ENCODE results near the gene DOCK10. TPM values are rescaled to one million over a fixed set of nuclear protein-coding genes. Genes with fewer than 3 reads are reported as not detected.
A peak's percentile ranks its signal among the peaks of the same experiment; 100 is the strongest.

The DOCK10 gene
- total RNA-seq, 1 experiment from 2014 or later: 34.5 TPM

DNA sequence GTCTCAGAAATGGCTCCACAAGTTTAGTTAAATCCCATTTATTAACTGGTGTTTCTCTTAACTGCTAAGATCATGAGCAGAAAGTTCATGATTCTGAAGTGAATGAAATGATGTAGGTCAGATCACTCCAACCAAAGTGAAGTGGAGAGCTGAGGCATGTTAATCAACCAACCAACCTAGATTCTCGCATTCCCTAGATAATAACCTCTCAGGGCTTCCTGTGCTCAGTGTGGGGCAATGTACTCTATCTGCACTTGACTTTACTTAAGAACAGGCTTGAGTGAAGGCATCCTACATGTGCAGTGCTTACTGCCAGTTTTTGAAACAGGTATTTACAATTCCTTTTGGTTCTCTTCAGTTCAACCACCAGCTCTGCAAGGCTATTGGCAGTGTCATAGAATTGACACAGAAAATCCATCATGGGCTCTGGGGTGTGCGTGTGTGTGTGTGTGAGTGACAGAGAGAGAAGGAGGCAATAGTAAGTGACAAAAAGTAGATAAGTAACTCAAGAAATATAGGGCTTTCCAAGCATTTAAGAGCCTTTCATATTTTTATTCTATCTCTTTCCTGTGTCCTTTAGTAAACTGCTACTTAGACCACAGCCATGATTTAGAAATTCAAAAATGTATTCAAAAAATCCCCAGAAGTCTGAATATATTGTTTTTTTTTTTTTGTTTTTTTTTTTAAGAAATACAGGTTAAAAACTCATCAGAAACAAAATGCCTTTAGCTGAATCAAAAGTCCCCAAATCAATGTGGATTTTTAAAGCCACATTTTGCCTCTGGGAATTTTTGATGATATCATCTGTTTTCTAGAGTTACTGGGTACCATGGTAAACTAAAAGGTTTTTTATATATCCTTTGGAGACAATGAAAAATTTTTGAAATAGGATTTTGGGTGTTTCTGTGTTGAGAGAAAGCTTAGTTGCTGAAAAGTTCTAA lies 28.6 kb downstream of the DOCK10 start:
- DNase-seq (ENCODE audit: low read depth): peak; percentile 54

DNA sequence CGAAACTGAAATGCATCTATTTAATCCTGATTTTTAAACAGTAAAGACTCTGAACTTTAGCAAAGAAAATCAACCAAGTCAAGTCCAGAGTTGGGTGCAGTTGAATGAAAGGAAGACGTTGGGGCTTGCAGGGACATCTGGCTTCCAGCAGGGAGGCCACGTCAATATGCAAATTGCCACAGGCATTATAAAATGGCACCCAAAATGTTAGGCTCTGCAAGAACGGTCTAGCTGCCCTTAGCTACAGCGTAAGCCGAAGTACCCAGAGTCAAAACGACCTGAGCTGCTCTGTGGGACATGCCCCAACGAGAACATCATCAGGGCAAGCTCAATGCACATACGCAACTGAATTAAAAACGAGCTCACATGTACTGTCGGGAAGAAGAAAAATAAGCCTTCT lies 30.7 kb downstream of the DOCK10 start:
- DNase-seq (ENCODE audit: low read depth): no peak

DNA sequence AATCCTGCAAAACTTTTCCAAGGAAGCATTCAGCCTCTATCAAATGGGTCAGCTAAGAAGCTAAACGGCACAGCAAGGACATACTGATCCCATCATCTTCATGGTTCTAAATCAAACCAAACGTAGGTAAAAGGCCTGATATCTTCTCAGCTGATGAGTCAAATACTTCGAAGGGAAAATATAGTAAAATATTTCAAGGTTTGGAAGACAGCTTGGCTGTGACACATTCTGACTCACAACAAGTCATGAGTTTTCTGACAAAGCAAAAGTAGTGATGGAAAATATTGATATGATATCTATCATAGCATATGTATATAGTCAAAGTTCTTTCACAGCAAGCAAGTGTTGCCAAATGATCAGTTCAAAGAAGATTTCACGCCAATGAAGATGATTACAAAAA lies 31.5 kb downstream of the DOCK10 start:
- peak; percentile 82 for DNase-seq (ENCODE audit: low read depth)

DNA sequence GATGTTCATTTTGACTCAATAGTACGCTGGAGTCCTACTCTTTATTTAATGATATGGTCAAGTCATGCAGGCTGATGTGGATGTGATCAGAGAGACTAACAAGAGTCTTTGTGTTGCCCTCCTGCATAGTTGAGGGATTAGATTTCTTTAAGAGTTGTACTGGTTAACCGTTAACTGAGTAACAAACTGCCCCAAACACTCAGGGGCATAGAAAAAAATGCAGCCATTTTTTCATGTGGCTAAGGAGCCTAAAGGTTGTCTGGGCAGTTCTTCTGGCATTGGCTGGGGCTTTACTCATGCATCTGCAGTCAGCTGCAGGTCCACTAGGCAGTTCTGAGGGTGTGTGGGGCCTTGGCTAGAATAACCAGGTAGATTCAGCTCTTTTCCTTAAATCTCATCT lies 32.5 kb downstream of the DOCK10 start:
- no peak for DNase-seq (ENCODE audit: low read depth)

DNA sequence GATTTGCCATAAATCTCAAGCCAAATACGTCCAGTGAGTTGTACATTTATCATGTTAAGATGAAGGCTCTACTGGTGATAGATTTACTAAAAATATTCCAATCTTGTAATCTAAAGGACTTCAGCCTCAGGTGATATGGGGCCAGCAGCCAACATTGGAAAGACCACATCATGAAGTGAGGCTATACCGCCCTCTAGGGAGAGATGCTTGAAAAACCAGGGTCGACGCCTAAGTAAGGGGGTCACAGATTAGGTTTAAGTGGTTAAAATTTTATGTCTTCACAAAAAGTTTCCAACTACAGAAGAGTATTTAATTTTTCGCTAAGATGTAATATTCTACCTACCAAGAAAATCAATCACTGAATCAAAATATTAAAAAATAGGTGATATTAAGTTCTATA lies 33.3 kb downstream of the DOCK10 start:
- no peak for DNase-seq (ENCODE audit: low read depth)

DNA sequence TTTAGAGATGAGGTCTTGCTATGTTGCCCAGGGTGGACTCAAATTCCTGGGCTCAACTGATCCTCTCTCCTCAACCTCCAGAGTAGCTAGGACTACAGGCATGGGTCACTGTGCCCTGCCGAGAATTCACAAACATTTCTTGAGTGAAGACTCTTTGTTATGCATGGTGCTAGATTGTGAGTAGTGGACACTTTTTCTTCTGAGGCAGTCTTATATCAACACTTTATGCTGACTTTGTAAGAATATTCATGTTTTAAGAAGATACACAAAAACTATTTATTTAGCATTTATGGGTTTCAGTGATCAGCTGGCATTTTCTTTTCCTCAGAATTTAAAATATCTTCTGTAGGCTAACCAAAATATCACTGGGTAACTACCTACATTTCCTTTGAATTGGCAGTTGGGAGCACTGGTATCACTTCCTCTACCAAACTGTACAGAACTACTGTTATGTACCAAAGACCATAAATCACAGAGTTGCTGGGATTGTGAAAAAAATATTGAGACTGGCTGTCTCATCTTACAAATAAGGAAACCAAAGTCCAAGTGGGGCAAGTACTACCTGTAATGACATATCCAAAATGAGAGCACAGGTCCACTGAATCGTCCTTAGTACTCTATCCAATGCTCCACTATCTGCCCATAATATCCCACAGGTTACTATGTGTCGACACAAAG lies 34.0 kb downstream of the DOCK10 start:
- DNase-seq (ENCODE audit: low read depth): no peak

DNA sequence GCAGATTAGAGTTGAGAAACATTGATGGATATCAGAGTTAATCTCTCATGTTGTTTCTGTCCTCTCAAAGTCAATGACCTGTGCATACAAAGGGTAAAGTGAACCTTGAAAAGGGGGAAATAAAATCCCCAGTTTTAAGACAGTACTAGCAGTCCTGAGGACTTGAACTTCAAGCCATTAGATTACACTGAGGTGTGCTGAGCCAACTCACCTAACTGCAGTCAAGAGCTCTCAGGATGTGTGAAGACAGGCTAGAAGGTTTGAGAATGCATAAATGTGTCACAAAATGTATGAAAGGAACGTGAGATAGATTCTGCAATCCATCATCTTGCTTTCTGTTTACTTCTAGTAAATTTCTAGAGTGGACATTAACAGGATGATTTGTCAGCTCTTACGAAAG lies 35.5 kb downstream of the DOCK10 start:
- DNase-seq (ENCODE audit: low read depth): no peak

DNA sequence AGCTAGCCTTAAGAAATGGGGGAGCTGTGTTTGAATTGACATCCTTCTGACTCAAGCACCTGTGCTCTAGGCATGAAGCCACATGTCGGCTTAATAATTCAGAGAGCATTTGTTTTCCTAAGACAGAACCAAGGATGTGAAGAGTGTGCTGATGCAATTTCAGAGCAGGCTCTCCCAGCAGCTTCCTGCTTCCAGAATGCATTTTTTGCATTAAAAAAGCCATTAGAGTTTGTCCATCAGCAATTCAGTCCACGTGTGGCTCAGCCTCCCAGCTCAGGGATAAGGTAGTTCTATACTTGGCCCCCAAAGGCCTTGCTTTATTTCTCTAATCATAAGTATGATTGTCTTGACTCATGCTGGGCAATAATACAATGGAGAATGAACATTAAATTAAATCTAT lies 37.7 kb downstream of the DOCK10 start:
- no peak for DNase-seq (ENCODE audit: low read depth)

DNA sequence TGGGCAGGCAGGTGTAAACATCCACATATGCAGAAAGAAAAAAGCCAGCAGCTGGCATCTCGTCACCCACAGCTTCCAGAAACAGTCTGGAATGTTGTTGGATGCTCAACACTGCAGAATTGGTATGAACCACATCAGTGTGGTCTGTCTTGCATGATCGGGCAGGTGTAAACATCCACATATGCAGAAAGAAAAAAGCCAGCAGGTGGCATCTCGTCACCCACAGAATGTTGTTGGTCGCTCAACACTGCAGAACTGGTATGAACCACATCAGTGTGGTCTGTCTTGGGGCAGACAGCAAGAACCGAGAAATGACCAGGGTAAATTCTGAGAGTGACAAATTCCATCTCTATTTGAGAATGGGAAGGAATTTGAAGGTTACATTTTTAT lies 39.6 kb downstream of the DOCK10 start:
- DNase-seq (ENCODE audit: low read depth): peak; percentile 43

DNA sequence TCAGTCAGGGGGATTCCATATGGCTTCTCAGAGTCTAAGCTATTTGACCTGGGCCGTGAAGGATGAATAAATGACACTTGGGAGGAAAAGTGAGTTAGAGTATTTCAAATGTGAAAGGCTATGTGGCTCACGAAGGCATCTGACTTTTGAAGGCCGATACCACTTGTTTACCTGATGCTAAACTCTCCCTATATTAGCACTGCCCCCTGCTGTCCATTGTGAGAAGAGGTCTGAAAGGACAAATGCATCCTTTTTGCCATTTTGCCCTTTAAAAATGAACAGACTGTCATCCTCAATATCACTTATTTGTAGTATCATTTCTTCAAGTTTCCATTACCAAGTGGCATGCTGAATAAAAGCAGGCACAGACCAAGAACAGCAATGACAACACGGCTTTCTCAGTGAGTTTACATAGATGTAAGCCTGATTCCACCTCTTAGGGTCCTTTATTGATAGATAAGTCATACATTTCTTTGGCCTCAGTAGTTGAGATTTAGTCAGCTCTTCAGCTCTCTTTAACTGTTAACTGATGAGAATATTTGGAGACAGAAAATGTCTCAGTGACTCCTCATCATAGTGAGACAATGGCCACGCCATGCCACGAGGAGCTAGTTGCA lies 40.1 kb downstream of the DOCK10 start:
- DNase-seq (ENCODE audit: low read depth): peak; percentile 63

DNA sequence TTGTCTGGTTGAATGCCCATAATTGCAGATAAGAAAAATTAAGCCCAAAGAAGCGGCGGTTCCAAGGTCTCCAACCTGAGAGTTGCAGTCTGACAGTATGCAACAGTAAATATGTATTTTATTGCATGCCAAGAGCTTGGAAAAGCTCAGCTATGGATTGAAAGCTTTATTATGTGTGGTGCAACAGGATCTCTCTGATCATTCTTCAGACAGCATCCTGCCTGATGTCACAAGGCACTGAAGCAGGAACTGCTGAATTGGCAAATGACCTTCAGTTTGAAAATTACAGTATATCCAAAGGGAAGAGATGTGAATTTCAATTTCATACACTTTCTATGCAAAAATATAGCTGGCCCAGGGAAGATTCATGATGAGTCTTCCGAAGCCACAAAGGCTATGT lies 42.5 kb downstream of the DOCK10 start:
- no peak for DNase-seq (ENCODE audit: low read depth)

DNA sequence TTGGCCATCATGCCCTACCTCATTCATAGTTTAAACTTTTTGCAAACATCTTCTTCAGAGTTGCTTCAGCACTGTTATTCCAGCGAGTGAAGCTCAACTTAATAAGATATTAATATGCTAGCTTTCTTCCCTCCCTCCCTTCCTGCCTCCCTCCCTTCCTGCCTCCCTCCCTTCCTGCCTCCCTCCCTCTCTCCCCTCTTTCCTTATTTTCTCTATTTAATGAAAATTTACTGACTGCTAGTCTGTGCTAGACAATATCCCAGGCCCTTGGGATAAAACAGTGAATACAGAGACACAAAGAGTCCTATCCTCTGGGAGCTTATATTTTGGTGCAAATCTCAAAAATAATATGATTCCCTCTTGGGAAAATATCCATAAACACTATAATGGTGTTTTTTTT lies 42.9 kb downstream of the DOCK10 start:
- no peak for DNase-seq (ENCODE audit: low read depth)

DNA sequence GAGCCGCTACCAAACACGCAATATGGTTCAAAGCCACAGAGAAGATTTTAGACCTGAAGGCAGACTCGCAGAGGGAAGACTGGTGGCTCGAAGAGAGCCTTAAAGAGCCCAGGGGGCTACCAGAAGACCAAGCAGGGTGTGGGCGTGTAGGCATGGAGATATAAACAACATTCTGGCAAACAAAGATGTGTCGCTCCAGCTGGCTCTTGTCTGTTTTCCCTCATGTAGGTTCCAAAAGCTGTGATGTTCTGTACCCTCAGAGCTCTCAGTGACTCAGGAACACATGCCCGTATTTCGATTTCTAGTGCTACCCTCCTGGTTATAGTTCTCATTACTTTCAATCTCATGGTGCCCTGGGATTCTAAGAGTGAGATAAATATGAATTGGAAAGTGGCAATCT lies 44.5 kb downstream of the DOCK10 start:
- DNase-seq (ENCODE audit: low read depth): no peak

DNA sequence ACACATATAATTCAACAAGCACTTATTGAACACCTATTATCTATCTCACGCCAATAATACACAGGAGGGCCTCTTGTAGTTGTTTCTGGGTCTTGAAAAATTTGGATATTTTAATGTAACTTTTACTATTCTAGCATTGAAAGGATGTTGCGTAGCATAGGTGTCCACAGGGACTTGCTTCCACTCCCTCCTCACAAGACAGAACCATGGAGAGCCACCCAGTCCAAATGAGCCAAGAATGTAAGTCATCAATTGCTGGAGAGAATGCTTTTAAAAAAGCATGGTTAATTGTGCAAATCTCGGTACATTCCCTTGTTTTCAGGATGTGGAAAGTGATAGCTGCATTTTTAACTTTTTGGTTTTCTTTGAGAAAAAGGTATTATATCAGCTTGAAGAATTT lies 46.8 kb downstream of the DOCK10 start:
- DNase-seq (ENCODE audit: low read depth): no peak

DNA sequence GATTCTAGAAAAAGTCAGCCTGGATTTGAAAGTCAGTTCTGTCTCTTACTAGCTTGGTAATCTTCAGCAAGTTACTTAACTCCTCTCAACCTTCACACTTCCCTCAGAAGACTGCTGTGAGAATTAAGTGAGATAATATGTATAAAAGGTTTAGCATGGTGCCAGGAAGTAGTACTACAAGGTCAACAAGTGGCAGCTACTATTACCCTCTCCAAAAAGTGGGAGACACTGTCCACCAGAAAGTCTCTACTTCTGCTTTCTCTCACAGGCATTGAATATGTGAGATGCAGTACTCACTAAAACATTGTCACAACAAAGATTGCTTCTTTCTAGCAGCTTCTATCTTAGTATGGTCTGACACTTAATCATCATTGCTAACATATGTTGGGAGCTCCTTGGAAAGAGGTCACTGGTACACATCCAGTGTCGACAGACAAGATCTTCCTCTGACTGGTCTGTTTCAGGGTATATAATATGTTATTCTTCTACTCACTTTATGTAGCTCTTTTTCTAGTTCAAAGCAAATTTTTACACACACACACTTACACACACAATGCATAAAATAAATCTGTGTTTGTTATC lies 47.9 kb downstream of the DOCK10 start:
- DNase-seq (ENCODE audit: low read depth): no peak

DNA sequence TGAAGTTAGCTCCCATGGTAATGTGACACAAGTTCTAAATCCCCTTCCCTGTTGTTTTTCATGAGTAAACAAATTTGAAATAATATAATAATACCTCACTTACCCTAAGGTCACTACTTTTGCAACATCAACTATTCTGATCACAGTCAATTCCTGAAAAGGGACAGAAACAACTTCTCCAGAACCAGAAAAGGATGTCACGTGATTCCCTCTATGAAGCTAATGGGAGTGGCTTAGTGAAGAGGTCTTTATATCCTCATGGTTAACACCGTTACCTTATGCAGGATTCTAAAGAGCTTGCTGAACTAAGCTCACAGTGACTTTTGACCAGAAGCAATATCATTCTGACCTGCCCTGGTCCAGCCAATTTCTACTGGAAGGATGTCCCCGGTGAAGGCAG lies 51.6 kb downstream of the DOCK10 start:
- DNase-seq (ENCODE audit: low read depth): no peak

DNA sequence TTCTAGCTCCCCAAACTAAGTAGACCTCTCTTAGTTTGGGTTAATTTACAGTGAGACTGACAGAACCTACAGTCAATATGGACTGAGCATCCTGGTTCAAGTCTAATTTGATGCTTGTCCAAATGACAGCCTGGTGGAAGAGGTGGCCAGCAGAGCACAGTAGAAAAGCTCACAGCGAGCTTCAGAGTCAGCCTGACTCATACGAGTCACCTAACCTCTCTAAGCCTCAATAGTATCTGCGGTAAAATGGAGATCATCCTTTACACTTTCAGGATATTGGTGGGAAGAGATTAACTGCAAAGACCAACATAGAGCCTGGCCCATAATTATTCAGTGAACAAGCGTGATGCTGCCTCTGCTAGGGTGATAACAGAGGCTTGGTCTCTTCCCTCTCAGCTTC lies 54.5 kb downstream of the DOCK10 start:
- peak; percentile 50 for DNase-seq (ENCODE audit: low read depth)

DNA sequence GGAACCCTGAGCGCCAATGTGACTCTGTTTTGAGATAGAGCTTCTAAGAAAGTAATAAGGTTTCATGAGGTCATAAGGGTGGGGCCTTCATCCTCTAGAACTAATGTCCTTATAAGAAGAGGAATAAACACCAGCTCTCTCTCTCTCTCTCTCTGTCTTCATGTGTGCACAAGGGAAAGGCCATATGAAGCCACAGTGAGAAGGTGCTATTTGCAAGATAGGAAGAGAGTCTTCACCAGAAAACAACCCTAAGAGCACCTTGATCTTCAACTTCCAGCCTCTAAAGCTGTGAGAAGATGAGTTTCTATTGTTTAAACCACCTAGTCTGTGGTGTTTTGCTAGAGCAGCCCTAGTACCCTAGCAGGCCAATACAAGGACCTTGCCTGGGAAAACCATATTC lies 55.8 kb downstream of the DOCK10 start:
- DNase-seq (ENCODE audit: low read depth): no peak

DNA sequence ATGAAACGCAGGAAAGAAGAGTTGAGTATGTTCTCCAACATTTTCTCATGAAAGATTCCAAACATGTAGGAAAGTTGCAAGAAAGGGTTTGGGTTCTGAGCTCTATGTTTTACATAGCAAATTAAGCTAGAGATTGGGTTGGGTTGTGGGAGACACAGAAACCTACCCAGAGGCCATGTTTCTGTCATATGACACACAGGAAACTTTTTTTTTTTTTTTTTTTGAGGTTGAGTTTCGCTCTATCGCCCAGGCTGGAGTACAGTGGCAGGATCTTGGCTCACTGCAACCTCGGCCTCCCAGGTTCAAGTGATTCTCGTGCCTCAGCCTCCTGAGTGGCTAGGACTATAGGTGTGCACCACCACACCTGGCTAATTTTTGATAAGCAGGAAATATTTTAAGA lies 57.6 kb downstream of the DOCK10 start:
- DNase-seq (ENCODE audit: low read depth): peak; percentile 29

DNA sequence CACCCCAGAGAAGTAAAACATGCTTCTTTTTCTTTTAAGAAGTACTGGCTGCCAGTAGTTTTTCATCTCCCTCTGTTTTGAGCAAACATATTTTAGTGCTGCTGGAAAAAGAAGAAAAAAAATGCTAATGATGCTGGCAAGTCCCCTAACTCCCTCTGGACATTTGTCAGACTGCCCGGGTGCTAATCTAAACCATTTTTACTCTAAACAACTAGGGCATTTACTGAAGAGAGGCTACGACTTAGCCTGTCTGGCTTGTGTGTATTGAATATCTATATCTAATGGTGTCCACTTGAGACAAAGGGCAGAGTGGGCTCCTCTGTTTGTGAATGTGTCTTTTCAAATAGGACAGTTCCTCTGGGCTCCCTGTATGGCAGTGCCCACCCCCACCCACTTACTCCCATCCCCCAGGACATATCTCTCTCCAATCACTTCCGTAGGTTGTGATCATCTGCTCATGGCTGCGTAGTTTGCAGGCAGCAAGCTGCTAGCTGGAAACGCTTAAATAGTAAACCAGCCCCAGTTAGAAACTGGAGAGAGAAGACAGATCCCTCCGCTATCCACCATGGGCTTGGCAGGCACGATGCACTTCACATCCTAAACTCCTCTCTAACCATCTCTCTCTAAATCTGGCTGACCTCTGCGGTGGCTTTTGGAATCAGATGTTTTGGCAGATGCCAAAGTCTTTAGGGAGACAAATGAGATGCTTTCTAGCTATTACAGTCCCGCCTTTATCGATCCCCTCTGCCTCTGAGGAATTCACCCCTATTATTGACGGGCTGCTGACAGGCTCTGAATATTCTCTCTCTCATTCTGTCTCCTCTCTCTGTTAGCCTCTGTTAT lies 58.3 kb downstream of the DOCK10 start:
- DNase-seq (ENCODE audit: low read depth): peak; percentile 56

DNA sequence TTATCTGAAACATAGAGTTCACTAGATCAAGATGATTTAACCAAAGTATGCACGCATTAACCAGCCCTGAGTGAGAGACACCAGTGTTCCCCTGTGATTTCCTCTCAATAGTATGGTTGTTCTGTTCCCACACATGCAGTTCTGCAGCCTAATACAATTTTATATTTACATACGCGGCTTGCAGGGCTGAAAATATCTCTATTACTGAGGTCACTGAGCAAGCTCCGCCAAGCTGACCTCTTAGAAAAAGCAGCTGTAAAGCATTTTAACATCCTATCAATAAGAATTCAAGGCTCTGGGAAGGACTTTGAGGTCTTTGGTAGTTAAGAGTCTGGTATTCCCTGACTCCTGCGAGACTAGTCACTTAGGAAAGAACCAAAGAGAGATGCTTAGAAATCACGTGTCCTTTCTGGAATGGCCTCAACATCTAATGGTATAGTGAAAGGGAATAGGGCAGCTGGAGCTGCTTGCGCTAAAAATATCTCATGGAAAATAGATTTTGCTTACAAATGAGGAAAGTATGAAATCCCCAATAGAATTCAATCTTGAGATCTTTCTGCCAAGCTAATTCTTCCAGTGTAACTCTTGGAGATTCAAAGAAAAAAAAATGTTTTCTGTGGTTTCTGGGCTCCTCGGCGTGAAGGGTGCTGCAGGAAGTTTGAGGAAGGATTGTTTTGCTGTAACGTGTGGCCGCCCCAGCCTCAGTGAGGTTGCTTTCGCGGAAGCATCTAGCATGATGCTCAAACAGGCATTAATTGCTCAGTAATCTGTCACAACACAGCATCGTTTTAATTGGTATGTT lies 59.2 kb downstream of the DOCK10 start:
- DNase-seq (ENCODE audit: low read depth): peak; percentile 53

Data from M059J (cell line).